Caco-2 (cell line): ENCODE data around the gene B3GNT9. TPM values are rescaled to one million over a fixed set of nuclear protein-coding genes. Genes with fewer than 3 reads are reported as not detected.

ENCODE experiments used
- BruUV-seq: library from RNA; stranded (reverse); fragments of 400-500 nt; replicated peaks from 2 replicates; lab custom pipeline; 2021; lab: Mats Ljungman, UMichigan
- CTCF ChIA-PET: fragments of 300-600 bp; sonication (Branson Sonifier 250); formaldehyde crosslinking; loops from one replicate; lab custom pipeline; 2022; ENCODE audit warnings: antibody characterized with exemption; lab: Charles Lee
- POLR2A ChIA-PET: fragments of 300-600 bp; sonication (Branson Sonifier 250); formaldehyde crosslinking; loops from one replicate; lab custom pipeline; 2022; ENCODE audit warnings: antibody characterized with exemption; lab: Charles Lee
- DNase-seq, 2 experiments: peaks; one replicate each; pipeline versions ENCODE4 v3.0.0 to v3.0.0-alpha.2; 2020 to 2022
- H3K27me3 ChIP-seq: replicated peaks from 2 replicates; pipeline ENCODE4 v1.6.0; 2011; ENCODE audit warnings: low read length; ENCODE audit not compliant: control insufficient read depth, insufficient read depth
- H3K36me3 ChIP-seq: 2 replicates; pipeline ENCODE4 v1.5.1; 2011; ENCODE audit warnings: low read length; ENCODE audit not compliant: control insufficient read depth, insufficient read depth
- H3K4me1 ChIP-seq: fragments of 250-450 bp; sonication (Bioruptor Pico); 2 replicates; pipeline ENCODE4 v1.5.1; 2020; ENCODE audit warnings: mild to moderate bottlenecking
- H3K4me3 ChIP-seq: 2 replicates; pipeline ENCODE4 v1.5.1; 2011; ENCODE audit warnings: low read depth, mild to moderate bottlenecking, control low read depth, low read length
- H3K9me3 ChIP-seq: fragments of 250-450 bp; sonication (Bioruptor Pico); 2 replicates; pipeline ENCODE4 v1.5.1; 2020; ENCODE audit warnings: mild to moderate bottlenecking, moderate library complexity
- H3K27ac Mint-ChIP-seq: one replicate; pipeline ENCODE4 v1.8.0; 2022; ENCODE audit warnings: mixed read lengths; ENCODE audit not compliant: unreplicated experiment
- H3K27me3 Mint-ChIP-seq: one replicate; pipeline ENCODE4 v1.8.0; 2022; ENCODE audit warnings: mixed read lengths; ENCODE audit not compliant: insufficient read depth, unreplicated experiment
- H3K36me3 Mint-ChIP-seq: one replicate; pipeline ENCODE4 v1.8.0; 2022; ENCODE audit warnings: mild to moderate bottlenecking, mixed read lengths; ENCODE audit not compliant: insufficient read depth, unreplicated experiment
- H3K4me1 Mint-ChIP-seq: one replicate; pipeline ENCODE4 v1.8.0; 2022; ENCODE audit warnings: low read depth, mixed read lengths; ENCODE audit not compliant: unreplicated experiment
- H3K4me3 Mint-ChIP-seq: one replicate; pipeline ENCODE4 v1.8.0; 2022; ENCODE audit warnings: mild to moderate bottlenecking, moderate library complexity, mixed read lengths; ENCODE audit not compliant: unreplicated experiment
- H3K9me3 Mint-ChIP-seq: one replicate; pipeline ENCODE4 v1.8.0; 2022; ENCODE audit warnings: mixed read lengths; ENCODE audit not compliant: unreplicated experiment
- CTCF ChIP-seq, 2 experiments: fragments of 200-600 bp in 1 of 2; IDR thresholded peaks; 1 replicate in 1 of 2; 2 replicates in 1 of 2; pipeline versions ENCODE4 v1.5.1 to v1.8.0; 2011 to 2022; ENCODE audit warnings: antibody characterized with exemption in 1 of 2, control low read depth in 1 of 2, inconsistent platforms in 1 of 2, low read depth in 1 of 2, low read length in 1 of 2, mild to moderate bottlenecking in 1 of 2, moderate library complexity in 1 of 2; ENCODE audit not compliant: insufficient read depth in 1 of 2, severe bottlenecking in 1 of 2, unreplicated experiment in 1 of 2
- intact Hi-C: fragments of 100-400 bp; cut with micrococcal nuclease; formaldehyde crosslinking; loops from one replicate; pipeline ENCODE4 v1.10.0; 2022; ENCODE audit not compliant: unreplicated experiment
- total RNA-seq: library from RNA; stranded (reverse); gene quantifications from 2 replicates; pipeline ENCODE4 v1.2.3, GENCODE V29; 2022

The B3GNT9 gene
- total RNA-seq, 1 experiment from 2014 or later = 11.6 TPM

GRCh38 chr16:67181346-67181745 is 30.5 kb upstream of the B3GNT9 start:
- Mint-ChIP-seq H3K4me3 (no peak overlapping the region), H3K9me3 (no peaks in the 10 kb centered on the region), H3K27me3 (peaks cover 3% of the 10 kb centered on the region), H3K36me3 (peaks cover 22% of the 10 kb centered on the region), H3K4me1 (peaks cover 26% of the 10 kb centered on the region), H3K27ac (no peak overlapping the region)
- no peak for TF ChIP-seq CTCF (IDR thresholded peaks at IDR 0.05; ENCODE audit: insufficient read depth in 1 of 2, low read depth in 1 of 2, low read length in 1 of 2, severe bottlenecking in 1 of 2, unreplicated experiment in 1 of 2)
- DNase-seq = no peak
- H3K9me3 ChIP-seq = no peaks in the 10 kb centered on the region
- peaks cover 32% of the 10 kb centered on the region for H3K4me1 ChIP-seq
- H3K27me3 ChIP-seq = no peaks in the 10 kb centered on the region
- BruUV-seq = no TSS peak
- ChIA-PET CTCF (no interaction called here), POLR2A (no interaction called here)
- intact Hi-C loops = no loop called here
- H3K4me3 ChIP-seq = no peak overlapping the region
- H3K36me3 ChIP-seq = no peaks in the 10 kb centered on the region

GRCh38 chr16:67180166-67180565 is 29.4 kb upstream of the B3GNT9 start:
- H3K4me1 ChIP-seq = peaks cover 21% of the 10 kb centered on the region
- TF ChIP-seq CTCF (IDR thresholded peaks at IDR 0.05; ENCODE audit: insufficient read depth in 1 of 2, low read depth in 1 of 2, low read length in 1 of 2, severe bottlenecking in 1 of 2, unreplicated experiment in 1 of 2) = no peak
- no TSS peak for BruUV-seq
- POLR2A ChIA-PET = no interaction called here
- peaks cover 25% of the 10 kb centered on the region for H3K36me3 Mint-ChIP-seq
- H3K9me3 ChIP-seq = no peaks in the 10 kb centered on the region
- H3K4me3 Mint-ChIP-seq = no peak overlapping the region
- no peaks in the 10 kb centered on the region for H3K27me3 ChIP-seq
- H3K9me3 Mint-ChIP-seq = no peaks in the 10 kb centered on the region
- H3K4me1 Mint-ChIP-seq = peaks cover 22% of the 10 kb centered on the region
- DNase-seq = no peak
- peaks cover 1% of the 10 kb centered on the region for H3K27me3 Mint-ChIP-seq
- CTCF ChIA-PET = interaction anchor here (1.2 kb wide), 1 partner anchor 10 kb away, joined by 4 read pairs; the partner anchor contains the start of gene NOL3
- intact Hi-C loops = no loop called here
- no peaks in the 10 kb centered on the region for H3K36me3 ChIP-seq
- no peak overlapping the region for H3K27ac Mint-ChIP-seq
- no peak overlapping the region for H3K4me3 ChIP-seq

GRCh38 chr16:67179421-67180080 is 28.8 kb upstream of the B3GNT9 start:
- intact Hi-C loops = no loop called here
- TF ChIP-seq CTCF (IDR thresholded peaks at IDR 0.05; ENCODE audit: insufficient read depth in 1 of 2, low read depth in 1 of 2, low read length in 1 of 2, severe bottlenecking in 1 of 2, unreplicated experiment in 1 of 2) = no peak
- H3K4me3 Mint-ChIP-seq = peak overlapping the region; percentile 74

More at GRCh38 chr16:67179421-67180080, 28.8 kb upstream of the B3GNT9 start:
- H3K27me3 ChIP-seq = no peaks in the 10 kb centered on the region
- H3K9me3 ChIP-seq = no peaks in the 10 kb centered on the region
- no peak overlapping the region for H3K27ac Mint-ChIP-seq
- H3K4me3 ChIP-seq = no peak overlapping the region
- DNase-seq = no peak
- H3K36me3 Mint-ChIP-seq = peaks cover 23% of the 10 kb centered on the region
- BruUV-seq = no TSS peak
- CTCF ChIA-PET = interaction anchor here (1.2 kb wide), 1 partner anchor 9 kb away, joined by 4 read pairs; the partner anchor contains the start of gene NOL3
- POLR2A ChIA-PET = interaction anchor here (0.5 kb wide), 1 partner anchor 9 kb away, joined by 4 read pairs; the partner anchor contains the start of gene NOL3
- peaks cover 16% of the 10 kb centered on the region for H3K4me1 ChIP-seq
- no peaks in the 10 kb centered on the region for H3K36me3 ChIP-seq
- H3K9me3 Mint-ChIP-seq = no peaks in the 10 kb centered on the region
- no peaks in the 10 kb centered on the region for H3K27me3 Mint-ChIP-seq
- H3K4me1 Mint-ChIP-seq = peaks cover 19% of the 10 kb centered on the region
